Stomach (tissue), 19 donors: Measurements from ENCODE around the gene SRP68. TPM values are rescaled to one million over a fixed set of nuclear protein-coding genes. Genes with fewer than 3 reads are reported as not detected.

ENCODE experiments used
- DNase-seq, 2 donors: peaks; one replicate each; pipeline versions ENCODE4 v3.0.0 to v3.0.0-alpha.2; 2013 to 2019
- H3K27ac ChIP-seq, 5 donors: fragments of 200-600 bp in 4 of 5; sonication (generic) in 4 of 5; one replicate each; pipeline ENCODE4 v1.5.1; 2013 to 2019; ENCODE audit warnings: mild to moderate bottlenecking in 1 of 5, moderate library complexity in 1 of 5
- H3K27me3 ChIP-seq, 3 donors: fragments of 200-600 bp; sonication (generic); one replicate each; pipeline ENCODE4 v1.5.1; 2017 to 2019; ENCODE audit warnings: mixed run types in 1 of 3
- H3K36me3 ChIP-seq, 4 donors: fragments of 200-600 bp; sonication (generic); 1 replicate in 3 of 4; 2 replicates in 1 of 4; pipeline ENCODE4 v1.5.1; 2016 to 2019
- H3K4me1 ChIP-seq, 4 donors: fragments of 200-600 bp; sonication (generic); one replicate each; pipeline ENCODE4 v1.5.1; 2016 to 2019
- H3K4me3 ChIP-seq, 4 donors: fragments of 200-600 bp; sonication (generic) in 3 of 4; one replicate each; pipeline ENCODE4 v1.5.1; 2016 to 2019; ENCODE audit warnings: mild to moderate bottlenecking in 1 of 4
- H3K9me3 ChIP-seq, 4 donors: fragments of 200-600 bp; sonication (generic); one replicate each; pipeline ENCODE4 v1.5.1; 2016 to 2019
- CTCF ChIP-seq, 7 experiments: fragments of 450-650 bp in 4 of 7; fragments of 200-600 bp in 3 of 7; sonication (generic) in 3 of 7; IDR thresholded peaks; one replicate each; pipeline ENCODE4 v1.5.1; 2016 to 2019; ENCODE audit warnings: antibody characterized with exemption in 7 of 7, control low read depth in 2 of 7, mild to moderate bottlenecking in 1 of 7
- EP300 ChIP-seq: sonication (generic); formaldehyde crosslinking; IDR thresholded peaks from one replicate; pipeline ENCODE4 v1.6.1; 2017; ENCODE audit warnings: antibody characterized with exemption
- POLR2A ChIP-seq, 4 donors: fragments of 450-650 bp; IDR thresholded peaks; one replicate each; pipeline ENCODE4 v1.6.1; 2016; ENCODE audit warnings: antibody characterized with exemption in 4 of 4, control low read depth in 2 of 4, mild to moderate bottlenecking in 1 of 4, moderate library complexity in 1 of 4
- POLR2AphosphoS5 ChIP-seq, 3 donors: sonication (generic); formaldehyde crosslinking; IDR thresholded peaks; one replicate each; pipeline ENCODE4 v1.6.1; 2016; ENCODE audit warnings: antibody characterized with exemption in 3 of 3
- WGBS, 5 donors: extraction: QIAGEN DNeasy Blood & Tissue Kit in 3 of 5; methylation state at CpG; one replicate each; pipeline versions ENCODE4 v1.1.5 to v1.1.7; 2013 to 2018; 5-methylcytosine and 5-hydroxymethylcytosine counted together
- intact Hi-C: fragments of 100-400 bp; cut with DNase I; formaldehyde crosslinking; loops from one replicate; pipeline ENCODE4 v1.15.1; 2023; ENCODE audit warnings: low total_unique reads
- long read RNA-seq, 10 donors: transcript quantifications; one replicate each; lab custom pipeline, GENCODE V29; 2026
- polyA plus RNA-seq, 3 donors: library from polyadenylated mRNA; stranded (reverse); fragments of 200-250 nt; gene quantifications; one replicate each; pipeline ENCODE4 v1.2.3, GENCODE V29; 2013
- total RNA-seq, 5 donors: library from RNA; depleted of rRNA; stranded (reverse); fragments of >200 nt; gene quantifications; one replicate each; pipeline versions ENCODE4 v1.1.0 to v1.2.3, GENCODE V29; 2014 to 2016
- donor health status: healthy with polysubstance abuse.
- donor health status: Bipolar disorder and iron deficiency.
- donor health status: healthy.

SRP68 gene
- total RNA-seq (10 to 100 TPM; 24.6 to 49.8 (median 47.8) TPM), polyA plus RNA-seq (10 to 100 TPM; 36.9 to 46.4 (median 39.3) TPM)
- long read RNA-seq, donor 1, partial matches to known transcripts = 0 of 4 reads
- long read RNA-seq, donor 1, other reads (novel, unspliced or antisense) = 0 of 4 reads
- long read RNA-seq, donor 2, transcript SRP68-201 (16 exons, 2,649 nt) = major isoform, 10 of 13 reads
- long read RNA-seq, donor 2, partial matches to known transcripts = 0 of 13 reads
- long read RNA-seq, donor 2, other reads (novel, unspliced or antisense) = 0 of 13 reads
- long read RNA-seq, donor 3, partial matches to known transcripts = 0 of 5 reads
- long read RNA-seq, donor 3, other reads (novel, unspliced or antisense) = 0 of 5 reads
- long read RNA-seq, donor 4, partial matches to known transcripts = 0 of 1 reads
- long read RNA-seq, donor 4, other reads (novel, unspliced or antisense) = 0 of 1 reads
- long read RNA-seq, donor 5, partial matches to known transcripts = 0 of 5 reads
- long read RNA-seq, donor 5, other reads (novel, unspliced or antisense) = 0 of 5 reads
- long read RNA-seq, donor 6, transcript SRP68-201 (16 exons, 2,649 nt) = major isoform, 21 of 23 reads
- long read RNA-seq, donor 6, partial matches to known transcripts = 0 of 23 reads
- long read RNA-seq, donor 6, other reads (novel, unspliced or antisense) = 0 of 23 reads
- long read RNA-seq, donor 7, transcript SRP68-201 (16 exons, 2,649 nt) = major isoform, 8 of 10 reads
- long read RNA-seq, donor 7, partial matches to known transcripts = 0 of 10 reads
- long read RNA-seq, donor 7, other reads (novel, unspliced or antisense) = 0 of 10 reads
- long read RNA-seq, donor 8, transcript SRP68-201 (16 exons, 2,649 nt) = major isoform, 10 of 11 reads
- long read RNA-seq, donor 8, partial matches to known transcripts = 0 of 11 reads
- long read RNA-seq, donor 8, other reads (novel, unspliced or antisense) = 0 of 11 reads
- long read RNA-seq, donor 9, transcript SRP68-201 (16 exons, 2,649 nt) = major isoform, 7 of 10 reads
- long read RNA-seq, donor 9, partial matches to known transcripts = 0 of 10 reads
- long read RNA-seq, donor 9, other reads (novel, unspliced or antisense) = 0 of 10 reads
- long read RNA-seq, donor 10, partial matches to known transcripts = 0 of 2 reads
- long read RNA-seq, donor 10, other reads (novel, unspliced or antisense) = 0 of 2 reads

- Histone ChIP-seq H3K4me3 (peak within 1 kb of the TSS; percentile 71 to 95 (median 88)), H3K36me3 (peaks cover 9 to 31% (median 29%) of the 10 kb centered on the region in 4 donors), H3K4me1 (peaks cover 46 to 76% (median 65%) of the 10 kb centered on the region in 4 donors), H3K27me3 (peaks cover 38 to 41% (median 39%) of the 10 kb centered on the region in 3 donors), H3K9me3 (no peaks in the 10 kb centered on the region), H3K27ac (peak within 1 kb of the TSS; percentile 67 to 86 (median 82))
- no peak for TF ChIP-seq POLR2A (IDR thresholded peaks at IDR 0.05)
- TF ChIP-seq POLR2AphosphoS5 (IDR thresholded peaks at IDR 0.05) = peak; percentile 75 to 89 (median 78)
- no peak for TF ChIP-seq CTCF (IDR thresholded peaks at IDR 0.05)
- TF ChIP-seq EP300 = no peak
- intact Hi-C loops = no loop called here
- 0% methylated on average over 37 to 57 of the region's 57 CpGs for WGBS, 5 donors
- DNase-seq = peak; percentile 93 to 98
Measured at GRCh38 chr17:76072148-76072858, at the start of gene SRP68. Gene SRP68 (minus strand): TSS chr17:76072517. CDS start chr17:76072491, 26 bp downstream.

- DNase-seq = peak; percentile 35 to 67
- peaks cover 10 to 12% (median 10%) of the 10 kb centered on the region in 4 donors for H3K4me1 ChIP-seq
- no peaks in the 10 kb centered on the region for H3K27me3 ChIP-seq
- H3K4me3 ChIP-seq = peak overlapping the region; percentile 41 to 44 (median 43)
- H3K27ac ChIP-seq = peak overlapping the region in 2 of 5 donors; percentile 29 to 76
- intact Hi-C loops = loop anchor here (5.0 to 10.0 kb wide), 2 partner anchors 63 to 155 kb away; no protein-coding TSS in a partner anchor
- no peaks in the 10 kb centered on the region for H3K36me3 ChIP-seq
- H3K9me3 ChIP-seq = no peaks in the 10 kb centered on the region
- WGBS, 5 donors = 29 to 53% (median 37%) methylated on average over 21 to 42 of the region's 42 CpGs
- TF ChIP-seq CTCF (IDR thresholded peaks at IDR 0.05) (no peak), EP300 (no peak), POLR2A (IDR thresholded peaks at IDR 0.05) (no peak), POLR2AphosphoS5 (IDR thresholded peaks at IDR 0.05) (no peak)
Measured at GRCh38 chr17:76121932-76122430, 49.7 kb upstream of the SRP68 start.

GRCh38 chr17:76120658-76121008 is 48.3 kb upstream of the SRP68 start:
- Histone ChIP-seq H3K36me3 (no peaks in the 10 kb centered on the region), H3K4me1 (peaks cover 10 to 12% (median 10%) of the 10 kb centered on the region in 4 donors), H3K9me3 (no peaks in the 10 kb centered on the region), H3K4me3 (no peak overlapping the region), H3K27me3 (no peaks in the 10 kb centered on the region), H3K27ac (no peak overlapping the region)
- TF ChIP-seq EP300 (no peak), CTCF (IDR thresholded peaks at IDR 0.05) (no peak), POLR2A (IDR thresholded peaks at IDR 0.05) (no peak), POLR2AphosphoS5 (IDR thresholded peaks at IDR 0.05) (no peak)
- 85 to 93% (median 88%) methylated on average over 5 of the region's 5 CpGs for WGBS, 5 donors
- DNase-seq = no peak
- intact Hi-C loops = loop anchor here (5.0 to 10.0 kb wide), 2 partner anchors 64 to 157 kb away; no protein-coding TSS in a partner anchor
